Measurements from ENCODE around the gene TMEM259. TPM values are rescaled to one million over a fixed set of nuclear protein-coding genes. Genes with fewer than 3 reads are reported as not detected.

Gene TMEM259
- total RNA-seq (2016; rRNA removed; fragmentation: Illumina TruSeq; extraction: Trizol), result 20.5 and 64.7 TPM in 2 replicates
- 30.1 and 37.5 TPM in 2 replicates for total RNA-seq (2016; cell fraction: cytosol; rRNA removed; fragmentation: Illumina TruSeq; extraction: Trizol; ENCODE audit: low read depth)
- 17.1 and 68.9 TPM in 2 replicates for total RNA-seq (2016; cell fraction: insoluble cytoplasmic fraction; rRNA removed; fragmentation: Illumina TruSeq; extraction: Trizol)
- 50.5 and 59.4 TPM in 2 replicates for total RNA-seq (2016; cell fraction: membrane; rRNA removed; fragmentation: Illumina TruSeq; extraction: Trizol)
- 58.0 and 76.3 TPM in 2 replicates for total RNA-seq (2016; cell fraction: nucleus; rRNA removed; fragmentation: Illumina TruSeq; extraction: Trizol)
- 164 and 232 TPM in 2 replicates for polyA plus RNA-seq (2011; rRNA removed)
- polyA plus RNA-seq (2011; cell fraction: cytosol; rRNA removed), result 108 and 161 TPM in 2 replicates
- polyA plus RNA-seq (2011; cell fraction: nucleus; rRNA removed), result 1,157 and 1,454 TPM in 2 replicates
- 55.1 and 79.6 TPM in 2 replicates for polyA plus RNA-seq (2012)
- polyA plus RNA-seq (2016; cell fraction: cytosol; fragmentation: Illumina TruSeq; extraction: Trizol; ENCODE audit: low read depth), result 28.3 and 31.6 TPM in 2 replicates
- 28.7 and 28.8 TPM in 2 replicates for polyA plus RNA-seq (2016; cell fraction: insoluble cytoplasmic fraction; fragmentation: Illumina TruSeq; extraction: Trizol; ENCODE audit: low read depth)
- polyA plus RNA-seq (2016; cell fraction: membrane; fragmentation: Illumina TruSeq; extraction: Trizol; ENCODE audit: low read depth), result 47.1 and 48.7 TPM in 2 replicates
- 234 and 238 TPM in 2 replicates for polyA plus RNA-seq (2016; cell fraction: nucleus; fragmentation: Illumina TruSeq; extraction: Trizol; ENCODE audit: insufficient read depth, low read depth)
- polyA minus RNA-seq (2011; rRNA and poly(A)+ RNA removed; ENCODE audit: low replicate concordance), result 129 and 199 TPM in 2 replicates
- polyA minus RNA-seq (2011; cell fraction: cytosol; rRNA and poly(A)+ RNA removed), result 47.6 and 51.1 TPM in 2 replicates
- polyA minus RNA-seq (2011; cell fraction: nucleus; rRNA and poly(A)+ RNA removed), result 58.8 and 65.8 TPM in 2 replicates
- percentile 65 among the genes with signal in this experiment for Bru-seq, nascent RNA
- BruChase-seq, experiment 1, labeled RNA remaining after a 6-hour chase, result percentile 91 among the genes with signal in this experiment
- BruChase-seq, experiment 2, labeled RNA remaining after a 2-hour chase, result percentile 80 among the genes with signal in this experiment
- long read RNA-seq, experiment 1, transcript TMEM259-202 (11 exons, 2,748 nt), result minor isoform, 6 of 20 reads
- long read RNA-seq, experiment 1, transcript TMEM259-208 (1 exons, 1,637 nt), result major isoform, 7 of 20 reads
- long read RNA-seq, experiment 1, partial matches to known transcripts, result 5 of 20 reads
- long read RNA-seq, experiment 1, other reads (novel, unspliced or antisense), result 2 of 20 reads
- long read RNA-seq, experiment 2, transcript TMEM259-208 (1 exons, 1,637 nt), result minor isoform, 75 of 251 reads
- long read RNA-seq, experiment 2, transcript TMEM259-202 (11 exons, 2,748 nt), result major isoform, 87 of 251 reads
- long read RNA-seq, experiment 2, partial matches to known transcripts, result 34 of 251 reads
- long read RNA-seq, experiment 2, other reads (novel, unspliced or antisense), result 52 of 251 reads

DNA sequence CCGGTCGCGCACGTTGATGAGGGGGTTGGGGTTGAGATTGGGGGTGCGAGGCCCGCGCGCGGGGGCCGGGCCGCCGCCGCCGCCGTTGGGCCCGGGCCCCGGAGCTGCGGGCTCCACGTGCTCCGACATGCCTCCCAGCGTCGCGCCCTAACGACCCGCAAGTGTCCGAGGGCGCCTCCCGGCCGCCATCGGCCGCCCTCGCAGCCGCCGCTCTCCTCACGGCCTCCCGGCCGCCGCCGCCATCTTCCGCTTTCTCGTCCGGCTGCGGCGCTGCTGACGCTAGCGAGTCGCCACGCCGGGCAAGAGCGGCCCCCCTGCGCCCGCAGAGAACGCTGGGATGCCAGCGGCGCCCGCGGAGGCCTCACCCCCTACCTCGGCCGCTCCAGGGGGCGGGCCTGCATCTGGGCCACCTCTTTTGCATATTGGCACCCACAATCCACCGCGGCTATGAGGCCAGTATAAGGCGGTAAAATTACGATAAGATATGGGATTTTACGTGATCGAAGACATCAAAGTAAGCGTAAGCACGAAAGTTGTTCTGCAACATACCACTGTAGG lies at the start of gene TMEM259:
TSS of gene TMEM259 (minus strand) at position 256 of the 558 bp plus-strand sequence. CDS start at position 129, 127 bp downstream.
- no peaks in the 10 kb centered on the region for H3K9me3 ChIP-seq (ENCODE audit: low read length)
- in situ Hi-C loops (cut with HindIII; ENCODE audit: extremely low pct_ligation_motif_present, low pct_unique_long_range_greater_than_20kb) (no loop called here), intact Hi-C loops (cut with micrococcal nuclease; ENCODE audit: unreplicated experiment) (loop anchor here (2.0 kb wide), 1 partner anchor 68 kb away; no protein-coding TSS in a partner anchor)
- no TSS peak for BruUV-seq (replicated peaks)
- no peak for FAIRE-seq
- peak within 1 kb of the TSS; percentile 69 to 92 (median 90) for H3K4me3 ChIP-seq (replicated peaks in 1 of 3; ENCODE audit: insufficient read depth in 1 of 3, low read depth in 2 of 3, low read length in 3 of 3)
- H3K9ac ChIP-seq (ENCODE audit: insufficient read depth, low read depth, low read length), result peak within 1 kb of the TSS; percentile 90
- H2AFZ ChIP-seq (ENCODE audit: low read length), result no peak within 1 kb of the TSS
- peak within 1 kb of the TSS; percentile 77 for H3K27ac ChIP-seq (ENCODE audit: extremely low read length, insufficient read depth, low read length)
- 0 out of 5 replicates have a peak, but pooled peaks cover 0 to 1% of the 10 kb centered on the region in 2 experiments for H3K36me3 ChIP-seq (replicated peaks in 1 of 2; ENCODE audit: control insufficient read depth in 1 of 2, insufficient read depth in 2 of 2, low read length in 2 of 2)
- H3K27me3 ChIP-seq (ENCODE audit: control insufficient read depth in 1 of 2, insufficient read depth in 2 of 2, low read length in 2 of 2), result no peaks in the 10 kb centered on the region; a peak in 1 of 5 replicates
- H3K79me2 ChIP-seq (ENCODE audit: insufficient read depth, low read length), result peaks cover 48% of the 10 kb centered on the region
- H3K4me2 ChIP-seq (ENCODE audit: low read depth, low read length), result peak within 1 kb of the TSS; percentile 93
- WGBS (ENCODE audit: low lambda C conversion rate), result 0% methylated on average over 10 of the region's 68 CpGs
- POLR2A ChIA-PET, result interaction anchor here (1.0 to 1.4 kb wide), 6 partner anchors 19 to 182 kb away, joined by 3 to 5 read pairs (median 4); partner anchors contain the start of genes ARHGAP45 and GPX4
- ATAC-seq, result peak; percentile 82
- peaks cover 47% of the 10 kb centered on the region for H3K4me1 ChIP-seq (ENCODE audit: insufficient read depth, low read length)
- DNase-seq (ENCODE audit: low spot score), result peak; percentile 92
- CTCF ChIA-PET (ENCODE audit: low intra/inter-chr PET ratio, low total read pairs), result interaction anchor here (1.1 kb wide), 1 partner anchor 99 kb away, joined by 3 read pairs; no protein-coding TSS in a partner anchor
- peaks cover 27% of the 10 kb centered on the region for H4K20me1 ChIP-seq (ENCODE audit: insufficient read depth, low read length)
- TF ChIP-seq, protein P1, sequence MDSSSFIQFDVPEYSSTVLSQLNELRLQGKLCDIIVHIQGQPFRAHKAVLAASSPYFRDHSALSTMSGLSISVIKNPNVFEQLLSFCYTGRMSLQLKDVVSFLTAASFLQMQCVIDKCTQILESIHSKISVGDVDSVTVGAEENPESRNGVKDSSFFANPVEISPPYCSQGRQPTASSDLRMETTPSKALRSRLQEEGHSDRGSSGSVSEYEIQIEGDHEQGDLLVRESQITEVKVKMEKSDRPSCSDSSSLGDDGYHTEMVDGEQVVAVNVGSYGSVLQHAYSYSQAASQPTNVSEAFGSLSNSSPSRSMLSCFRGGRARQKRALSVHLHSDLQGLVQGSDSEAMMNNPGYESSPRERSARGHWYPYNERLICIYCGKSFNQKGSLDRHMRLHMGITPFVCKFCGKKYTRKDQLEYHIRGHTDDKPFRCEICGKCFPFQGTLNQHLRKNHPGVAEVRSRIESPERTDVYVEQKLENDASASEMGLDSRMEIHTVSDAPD (CRISPR knock-in tag; IDR thresholded peaks at IDR 0.05), result 0 out of 2 replicates have a peak, but pooled peaks have one; percentile 57
- TF ChIP-seq, protein P2, sequence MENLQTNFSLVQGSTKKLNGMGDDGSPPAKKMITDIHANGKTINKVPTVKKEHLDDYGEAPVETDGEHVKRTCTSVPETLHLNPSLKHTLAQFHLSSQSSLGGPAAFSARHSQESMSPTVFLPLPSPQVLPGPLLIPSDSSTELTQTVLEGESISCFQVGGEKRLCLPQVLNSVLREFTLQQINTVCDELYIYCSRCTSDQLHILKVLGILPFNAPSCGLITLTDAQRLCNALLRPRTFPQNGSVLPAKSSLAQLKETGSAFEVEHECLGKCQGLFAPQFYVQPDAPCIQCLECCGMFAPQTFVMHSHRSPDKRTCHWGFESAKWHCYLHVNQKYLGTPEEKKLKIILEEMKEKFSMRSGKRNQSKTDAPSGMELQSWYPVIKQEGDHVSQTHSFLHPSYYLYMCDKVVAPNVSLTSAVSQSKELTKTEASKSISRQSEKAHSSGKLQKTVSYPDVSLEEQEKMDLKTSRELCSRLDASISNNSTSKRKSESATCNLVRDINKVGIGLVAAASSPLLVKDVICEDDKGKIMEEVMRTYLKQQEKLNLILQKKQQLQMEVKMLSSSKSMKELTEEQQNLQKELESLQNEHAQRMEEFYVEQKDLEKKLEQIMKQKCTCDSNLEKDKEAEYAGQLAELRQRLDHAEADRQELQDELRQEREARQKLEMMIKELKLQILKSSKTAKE (CRISPR knock-in tag; IDR thresholded peaks at IDR 0.05; ENCODE audit: borderline replicate concordance), result no peak
- TF ChIP-seq HCFC1 (IDR thresholded peaks at IDR 0.05; ENCODE audit: low read depth, low read length) (peak; percentile 48), AHR (CRISPR knock-in tag; IDR thresholded peaks at IDR 0.05) (no peak), ZNF235 (CRISPR knock-in tag; IDR thresholded peaks at IDR 0.05; ENCODE audit: borderline replicate concordance) (no peak), ISX (CRISPR knock-in tag; conservative IDR thresholded peaks at IDR 0.05) (no peak), MEF2D (CRISPR knock-in tag; IDR thresholded peaks at IDR 0.05) (no peak), KMT2B (CRISPR knock-in tag; IDR thresholded peaks at IDR 0.05) (peak; percentile 44; the same call in 1 of the 2 replicates), SRSF9 (IDR thresholded peaks at IDR 0.05; ENCODE audit: borderline replicate concordance, insufficient read depth, low read depth, low read length, poor library complexity, severe bottlenecking) (no peak), MED1 (CRISPR knock-in tag; IDR thresholded peaks at IDR 0.05) (0 out of 2 replicates have a peak, but pooled peaks have one; percentile 64), GABPB1 (CRISPR knock-in tag; IDR thresholded peaks at IDR 0.05) (peak; percentile 88), NR2F2 (IDR thresholded peaks at IDR 0.05; ENCODE audit: borderline replicate concordance, low read depth) (no peak)
- TF ChIP-seq, protein P3, sequence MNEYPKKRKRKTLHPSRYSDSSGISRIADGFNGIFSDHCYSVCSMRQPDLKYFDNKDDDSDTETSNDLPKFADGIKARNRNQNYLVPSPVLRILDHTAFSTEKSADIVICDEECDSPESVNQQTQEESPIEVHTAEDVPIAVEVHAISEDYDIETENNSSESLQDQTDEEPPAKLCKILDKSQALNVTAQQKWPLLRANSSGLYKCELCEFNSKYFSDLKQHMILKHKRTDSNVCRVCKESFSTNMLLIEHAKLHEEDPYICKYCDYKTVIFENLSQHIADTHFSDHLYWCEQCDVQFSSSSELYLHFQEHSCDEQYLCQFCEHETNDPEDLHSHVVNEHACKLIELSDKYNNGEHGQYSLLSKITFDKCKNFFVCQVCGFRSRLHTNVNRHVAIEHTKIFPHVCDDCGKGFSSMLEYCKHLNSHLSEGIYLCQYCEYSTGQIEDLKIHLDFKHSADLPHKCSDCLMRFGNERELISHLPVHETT (CRISPR knock-in tag; conservative IDR thresholded peaks at IDR 0.05), result no peak; the same call in 1 of the 2 replicates

All from HepG2 (cell line).